ENCODE results near the gene RPS25.
"Not testable (repeated sequence)": the region's sequence is repeated elsewhere in the genome, so short reads cannot be mapped to it uniquely, and the experiment has no call there.

The RPS25 gene

GRCh38 chr11:119018074-119018938, at the start of gene RPS25, which contains the start of gene TRAPPC4:
Gene RPS25 (minus strand): TSS chr11:119018343. CDS start chr11:119018284, 59 bp downstream.
Gene TRAPPC4 (plus strand): TSS chr11:119018766. CDS start chr11:119018796, 30 bp downstream.
- peak; percentile 95 for DNase-seq (ENCODE audit: low read depth, low spot score)
- H3K9me3 ChIP-seq (ENCODE audit: control insufficient read depth, insufficient read depth, low read length), result no peaks in the 10 kb centered on the region
- peaks cover 18% of the 10 kb centered on the region; the same call in 1 of the 2 replicates for H3K36me3 ChIP-seq (ENCODE audit: control insufficient read depth, insufficient read depth, low read length)
- H3K4me3 ChIP-seq (ENCODE audit: low read length), result peak within 1 kb of the TSS; percentile 74
- no peaks in the 10 kb centered on the region; the same call in 1 of the 2 replicates for H3K4me1 ChIP-seq (ENCODE audit: control insufficient read depth, insufficient read depth, low read length)
- WGBS (ENCODE audit: insufficient coverage, insufficient read length), result no CpG with 5 or more reads among the region's 63 CpGs
- no peak within 1 kb of the TSS for H3K27ac ChIP-seq (ENCODE audit: low read length)
- no peaks in the 10 kb centered on the region for H3K27me3 ChIP-seq (ENCODE audit: control insufficient read depth, insufficient read depth, low read length)

DNA sequence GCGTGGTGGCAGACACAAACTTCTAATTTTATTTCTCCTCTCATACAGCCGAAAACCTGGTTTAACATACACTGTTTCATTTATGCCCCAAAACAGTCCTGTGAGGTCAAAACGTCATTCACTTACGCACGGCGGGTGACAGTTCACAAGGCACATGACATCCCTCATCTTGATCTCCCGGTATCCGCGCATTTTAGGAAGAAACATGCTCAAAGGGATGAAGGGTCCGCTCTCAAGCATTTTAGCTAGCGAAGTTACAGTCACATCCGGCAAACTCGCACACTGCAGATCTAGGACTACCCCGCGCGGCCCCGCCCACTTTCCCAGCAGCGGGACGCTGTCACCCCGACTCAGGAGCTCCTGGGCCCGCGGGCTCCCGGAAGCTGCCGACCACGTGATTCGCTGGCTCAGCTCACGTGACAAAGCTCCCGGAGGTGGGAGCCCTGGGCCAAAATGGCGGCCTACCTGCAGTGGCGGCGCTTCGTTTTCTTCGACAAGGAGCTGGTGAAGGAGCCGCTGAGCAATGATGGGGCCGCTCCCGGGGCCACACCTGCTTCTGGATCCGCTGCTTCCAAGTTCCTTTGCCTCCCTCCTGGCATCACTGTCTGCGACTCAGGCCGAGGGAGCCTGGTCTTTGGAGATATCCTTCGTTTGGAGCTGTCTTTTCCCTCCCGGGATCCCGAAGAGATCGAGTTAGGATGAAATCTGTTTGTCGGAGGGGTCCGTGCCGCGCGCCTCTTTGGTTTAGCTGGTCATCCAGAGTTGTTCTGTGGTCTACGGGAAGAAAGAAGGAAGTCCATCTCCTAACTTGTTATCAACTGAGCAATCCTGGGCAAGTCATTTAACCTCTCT, 49.5 kb upstream of the RPS25 start, which contains the start of gene VPS11:
VPS11 (plus strand) TSS at position 448 of the 852 bp plus-strand sequence; CDS start at position 454, 6 bp downstream.
- WGBS (ENCODE audit: insufficient coverage, insufficient read length), result no CpG with 5 or more reads among the region's 49 CpGs
- peak; percentile 95 for DNase-seq (ENCODE audit: low read depth, low spot score)

GRCh38 chr11:119065369-119065768, 47.2 kb upstream of the RPS25 start:
- no peak for DNase-seq (ENCODE audit: low read depth, low spot score)
- no CpG with 5 or more reads among the region's 4 CpGs for WGBS (ENCODE audit: insufficient coverage, insufficient read length)
- Histone ChIP-seq H3K27me3 (ENCODE audit: control insufficient read depth, insufficient read depth, low read length) (no peaks in the 10 kb centered on the region), H3K9me3 (ENCODE audit: control insufficient read depth, insufficient read depth, low read length) (no peaks in the 10 kb centered on the region), H3K4me3 (ENCODE audit: low read length) (no peak overlapping the region), H3K36me3 (ENCODE audit: control insufficient read depth, insufficient read depth, low read length) (peaks cover 2% of the 10 kb centered on the region; the same call in 1 of the 2 replicates), H3K4me1 (ENCODE audit: control insufficient read depth, insufficient read depth, low read length) (no peaks in the 10 kb centered on the region), H3K27ac (ENCODE audit: low read length) (no peak overlapping the region)

More for the DNA sequence above, 49.5 kb upstream of the RPS25 start, which contains the start of gene VPS11:
- Histone ChIP-seq H3K9me3 (ENCODE audit: control insufficient read depth, insufficient read depth, low read length) (no peaks in the 10 kb centered on the region), H3K4me3 (ENCODE audit: low read length) (peak within 1 kb of the TSS; percentile 100), H3K27me3 (ENCODE audit: control insufficient read depth, insufficient read depth, low read length) (no peaks in the 10 kb centered on the region), H3K27ac (ENCODE audit: low read length) (no peak within 1 kb of the TSS), H3K36me3 (ENCODE audit: control insufficient read depth, insufficient read depth, low read length) (peaks cover 6% of the 10 kb centered on the region; the same call in 1 of the 2 replicates), H3K4me1 (ENCODE audit: control insufficient read depth, insufficient read depth, low read length) (no peaks in the 10 kb centered on the region)

DNA sequence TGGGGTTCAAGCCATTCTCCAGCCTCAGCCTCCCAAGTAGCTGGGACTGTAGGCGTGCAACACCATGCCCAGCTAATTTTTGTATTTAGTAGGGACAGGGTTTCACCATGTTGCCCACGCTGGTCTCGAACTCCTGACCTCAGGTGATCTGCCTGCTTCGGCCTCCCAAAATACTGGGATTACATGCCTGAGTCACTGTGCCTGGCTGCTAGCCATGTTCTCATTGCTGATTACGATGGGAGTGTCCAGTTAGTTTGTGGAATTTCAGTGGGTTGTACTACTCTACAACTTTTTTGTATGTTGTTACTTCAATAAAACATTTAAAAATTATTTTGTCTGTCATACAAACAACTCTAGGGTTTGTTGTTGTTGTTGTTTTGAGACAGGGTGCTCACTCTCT, 44.6 kb upstream of the RPS25 start:
- Histone ChIP-seq H3K4me1 (ENCODE audit: control insufficient read depth, insufficient read depth, low read length) (peaks cover 3% of the 10 kb centered on the region; the same call in 1 of the 2 replicates), H3K27ac (ENCODE audit: low read length) (no peak overlapping the region), H3K36me3 (ENCODE audit: control insufficient read depth, insufficient read depth, low read length) (no peaks in the 10 kb centered on the region), H3K9me3 (ENCODE audit: control insufficient read depth, insufficient read depth, low read length) (no peaks in the 10 kb centered on the region), H3K4me3 (ENCODE audit: low read length) (no peak overlapping the region), H3K27me3 (ENCODE audit: control insufficient read depth, insufficient read depth, low read length) (no peaks in the 10 kb centered on the region)
- no peak for DNase-seq (ENCODE audit: low read depth, low spot score)
- WGBS (ENCODE audit: insufficient coverage, insufficient read length), result no CpG with 5 or more reads among the region's 5 CpGs

GRCh38 chr11:119061256-119061655, 43.1 kb upstream of the RPS25 start:
- Histone ChIP-seq H3K4me3 (ENCODE audit: low read length) (no peak overlapping the region), H3K9me3 (ENCODE audit: control insufficient read depth, insufficient read depth, low read length) (no peaks in the 10 kb centered on the region), H3K27ac (ENCODE audit: low read length) (no peak overlapping the region), H3K36me3 (ENCODE audit: control insufficient read depth, insufficient read depth, low read length) (no peaks in the 10 kb centered on the region), H3K4me1 (ENCODE audit: control insufficient read depth, insufficient read depth, low read length) (peaks cover 3% of the 10 kb centered on the region; the same call in 1 of the 2 replicates), H3K27me3 (ENCODE audit: control insufficient read depth, insufficient read depth, low read length) (no peaks in the 10 kb centered on the region)
- no CpG with 5 or more reads among the region's 3 CpGs for WGBS (ENCODE audit: insufficient coverage, insufficient read length)
- no peak for DNase-seq (ENCODE audit: low read depth, low spot score)

DNA sequence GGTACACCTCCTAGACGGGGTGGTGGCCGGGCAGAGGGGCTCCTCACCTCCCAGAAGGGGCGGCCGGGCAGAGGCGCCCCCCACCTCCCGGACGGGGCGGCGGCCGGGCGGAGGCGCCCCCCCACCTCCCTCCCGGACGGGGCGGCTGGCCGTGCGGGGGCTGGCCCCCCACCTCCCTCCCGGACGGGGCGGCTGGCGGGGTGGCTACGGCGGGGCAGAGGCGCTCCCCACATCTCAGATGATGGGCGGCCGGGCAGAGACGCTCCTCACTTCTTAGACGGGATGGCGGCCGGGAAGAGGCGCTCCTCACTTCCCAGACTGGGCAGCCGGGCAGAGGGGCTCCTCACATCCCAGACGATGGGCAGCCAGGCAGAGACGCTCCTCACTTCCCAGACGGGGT, 41.0 kb upstream of the RPS25 start:
- H3K27ac ChIP-seq (ENCODE audit: low read length); H3K27me3 ChIP-seq (ENCODE audit: control insufficient read depth, insufficient read depth, low read length); H3K4me1 ChIP-seq (ENCODE audit: control insufficient read depth, insufficient read depth, low read length); H3K36me3 ChIP-seq (ENCODE audit: control insufficient read depth, insufficient read depth, low read length); DNase-seq (ENCODE audit: low read depth, low spot score); H3K4me3 ChIP-seq (ENCODE audit: low read length); H3K9me3 ChIP-seq (ENCODE audit: control insufficient read depth, insufficient read depth, low read length): not testable (repeated sequence)
- WGBS (ENCODE audit: insufficient coverage, insufficient read length), result no CpG with 5 or more reads among the region's 35 CpGs

DNA sequence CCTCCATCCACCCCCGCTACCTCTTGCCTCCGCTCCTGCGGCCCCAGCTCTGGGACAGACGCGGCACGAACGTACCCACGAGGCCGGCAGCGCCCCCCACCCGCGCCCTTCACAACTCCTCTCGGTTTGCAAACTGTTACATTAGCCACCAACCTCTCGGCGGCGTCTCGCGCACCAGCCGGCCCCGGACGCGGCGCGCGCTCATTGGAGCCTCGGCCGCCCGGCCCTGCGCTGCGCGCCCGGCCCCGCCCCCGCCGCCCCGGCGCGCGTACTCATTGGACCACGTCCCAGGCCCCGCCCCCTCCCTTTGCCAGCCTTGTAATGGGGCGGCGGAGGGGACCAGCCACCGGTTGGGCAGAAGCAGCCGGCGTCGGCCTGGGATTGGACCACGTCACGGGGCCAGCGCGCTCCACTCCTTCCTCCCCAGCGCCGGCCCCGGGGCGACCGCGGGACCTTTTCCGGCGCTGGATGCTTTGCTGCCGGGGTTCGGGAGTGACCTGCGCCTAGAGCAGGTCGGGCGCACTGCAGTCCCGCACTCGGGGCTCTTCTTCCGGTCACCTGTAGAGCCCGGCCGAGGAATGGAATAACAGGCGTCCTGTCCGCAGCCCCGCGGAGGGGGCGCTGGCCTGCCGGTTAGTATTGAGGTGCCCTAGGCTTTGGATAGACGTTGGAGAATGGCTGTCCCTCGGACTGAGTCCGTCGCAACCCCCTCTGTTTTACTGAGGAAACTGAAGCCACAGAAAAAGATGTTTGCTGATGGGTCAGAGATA, 39.0 kb upstream of the RPS25 start, which contains the start of gene HYOU1:
HYOU1 (minus strand) TSS at position 206 of the 770 bp plus-strand sequence. CDS start 1,045 bp downstream, outside the sequence.
- peak within 1 kb of the TSS; percentile 58 for H3K27ac ChIP-seq (ENCODE audit: low read length)
- peak; percentile 82 for DNase-seq (ENCODE audit: low read depth, low spot score)
- H3K36me3 ChIP-seq (ENCODE audit: control insufficient read depth, insufficient read depth, low read length), result peaks cover 22% of the 10 kb centered on the region
- peaks cover 3% of the 10 kb centered on the region; the same call in 1 of the 2 replicates for H3K4me1 ChIP-seq (ENCODE audit: control insufficient read depth, insufficient read depth, low read length)
- H3K9me3 ChIP-seq (ENCODE audit: control insufficient read depth, insufficient read depth, low read length), result no peaks in the 10 kb centered on the region
- no peaks in the 10 kb centered on the region for H3K27me3 ChIP-seq (ENCODE audit: control insufficient read depth, insufficient read depth, low read length)
- WGBS (ENCODE audit: insufficient coverage, insufficient read length), result no CpG with 5 or more reads among the region's 79 CpGs
- peak within 1 kb of the TSS; percentile 95 for H3K4me3 ChIP-seq (ENCODE audit: low read length)

DNA sequence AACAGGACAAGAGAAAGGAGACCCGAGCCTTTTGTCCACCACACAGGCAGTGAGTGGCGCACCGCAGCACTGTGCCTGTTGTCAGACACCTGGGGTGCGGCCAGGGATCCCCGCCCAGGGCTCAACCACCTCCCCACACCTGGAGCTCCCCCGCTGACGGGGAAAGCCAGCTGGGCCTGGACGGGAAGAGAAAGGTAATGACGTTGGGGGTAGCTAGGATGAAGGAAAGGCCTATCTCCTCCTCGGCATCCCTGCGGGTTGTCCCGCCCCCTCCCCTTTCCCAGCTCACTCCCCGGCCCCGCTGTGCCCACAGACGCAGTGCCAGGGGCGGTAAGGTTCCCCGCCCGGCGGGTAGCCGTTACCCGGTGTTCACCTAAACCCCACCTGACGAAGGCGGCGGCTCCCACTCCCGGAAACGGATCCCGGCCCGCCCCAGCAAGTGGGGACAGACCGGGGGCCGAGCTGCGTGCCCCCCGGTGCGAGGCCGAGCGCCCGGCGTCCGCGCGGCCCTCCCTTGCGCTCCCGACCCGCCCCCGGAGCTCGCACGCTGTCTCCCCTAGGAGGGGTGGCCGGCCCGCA, 38.4 kb upstream of the RPS25 start:
- Histone ChIP-seq H3K36me3 (ENCODE audit: control insufficient read depth, insufficient read depth, low read length) (peaks cover 29% of the 10 kb centered on the region), H3K9me3 (ENCODE audit: control insufficient read depth, insufficient read depth, low read length) (no peaks in the 10 kb centered on the region), H3K4me3 (ENCODE audit: low read length) (peak overlapping the region; percentile 95), H3K4me1 (ENCODE audit: control insufficient read depth, insufficient read depth, low read length) (peaks cover 3% of the 10 kb centered on the region; the same call in 1 of the 2 replicates), H3K27ac (ENCODE audit: low read length) (no peak overlapping the region), H3K27me3 (ENCODE audit: control insufficient read depth, insufficient read depth, low read length) (no peaks in the 10 kb centered on the region)
- DNase-seq (ENCODE audit: low read depth, low spot score), result no peak
- no CpG with 5 or more reads among the region's 48 CpGs for WGBS (ENCODE audit: insufficient coverage, insufficient read length)

DNA sequence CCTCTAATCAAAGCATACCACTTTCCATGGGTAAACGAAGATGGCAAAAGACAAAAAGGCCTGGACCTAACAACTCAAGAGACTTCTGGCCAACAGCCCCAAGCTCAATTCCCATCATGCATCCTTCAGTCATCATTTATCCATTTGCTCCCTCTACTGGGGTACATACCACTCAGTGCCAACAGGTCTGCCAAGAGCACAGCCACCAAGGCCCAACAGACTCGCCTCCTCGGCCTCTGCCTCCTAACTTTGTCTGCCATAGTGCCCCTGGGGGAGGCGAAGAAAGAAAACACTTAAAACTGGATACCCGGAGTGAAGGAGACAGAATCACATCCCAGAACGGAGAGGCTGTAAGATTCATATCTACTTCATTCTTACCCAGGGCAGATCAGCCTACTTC, 37.8 kb upstream of the RPS25 start:
- WGBS (ENCODE audit: insufficient coverage, insufficient read length), result no CpG with 5 or more reads among the region's 6 CpGs
- Histone ChIP-seq H3K4me1 (ENCODE audit: control insufficient read depth, insufficient read depth, low read length) (peaks cover 3% of the 10 kb centered on the region; the same call in 1 of the 2 replicates), H3K27me3 (ENCODE audit: control insufficient read depth, insufficient read depth, low read length) (no peaks in the 10 kb centered on the region), H3K9me3 (ENCODE audit: control insufficient read depth, insufficient read depth, low read length) (no peaks in the 10 kb centered on the region), H3K27ac (ENCODE audit: low read length) (no peak overlapping the region), H3K36me3 (ENCODE audit: control insufficient read depth, insufficient read depth, low read length) (peaks cover 35% of the 10 kb centered on the region), H3K4me3 (ENCODE audit: low read length) (peak overlapping the region; percentile 95; the same call in 1 of the 2 replicates)
- DNase-seq (ENCODE audit: low read depth, low spot score), result no peak
